Measurements from ENCODE around the gene NEAT1.

- TF ChIP-seq POLR2A (IDR thresholded peaks at IDR 0.05; ENCODE audit: extremely low read depth, insufficient read length) (no peak), CTCF (IDR thresholded peaks at IDR 0.05; ENCODE audit: low read depth, low read length) (no peak), MAX (IDR thresholded peaks at IDR 0.05; ENCODE audit: low read depth, low read length) (no peak)
Observed at GRCh38 chr11:65381716-65382032, 40.9 kb upstream of the NEAT1 start.

Data from NB4 (cell line).